Activated CD8-positive, alpha-beta memory T cell treated with anti-CD3 and anti-CD28 coated beads, Interleukin-2, amount 10 ng/mL, durations not matched to agents 7 days and 5 days (primary cell): ENCODE measurements around the gene CXADR. TPM values are rescaled to one million over a fixed set of nuclear protein-coding genes. Genes with fewer than 3 reads are reported as not detected.
"Not testable (repeated sequence)": the region's sequence is repeated elsewhere in the genome, so short reads cannot be mapped to it uniquely, and the experiment has no call there.

Source experiments
- ATAC-seq: fragments of 150-1000 bp; cut with Tn5 transposase; one replicate; pipeline ENCODE4 v1.10.0; 2021; ENCODE audit warnings: moderate library complexity
- CTCF ChIA-PET: fragments of 350-600 bp; sonication (Branson Sonifier 250); formaldehyde crosslinking; loops from one replicate; lab custom pipeline; 2021; ENCODE audit warnings: antibody characterized with exemption; lab: Charles Lee
- DNase-seq: peaks from one replicate; pipeline ENCODE4 v3.0.0-alpha.2; 2020
- H3K27ac Mint-ChIP-seq: one replicate; pipeline ENCODE4 v1.8.0; 2021; ENCODE audit warnings: mild to moderate bottlenecking, mixed read lengths
- H3K27me3 Mint-ChIP-seq: one replicate; pipeline ENCODE4 v1.8.0; 2021; ENCODE audit warnings: mixed read lengths
- H3K36me3 Mint-ChIP-seq: one replicate; pipeline ENCODE4 v1.8.0; 2021; ENCODE audit warnings: mild to moderate bottlenecking, mixed read lengths
- H3K4me1 Mint-ChIP-seq: one replicate; pipeline ENCODE4 v1.8.0; 2021; ENCODE audit warnings: mixed read lengths
- H3K4me3 Mint-ChIP-seq: one replicate; pipeline ENCODE4 v1.8.0; 2021; ENCODE audit warnings: mild to moderate bottlenecking, moderate library complexity, mixed read lengths
- H3K9me3 Mint-ChIP-seq: one replicate; pipeline ENCODE4 v1.8.0; 2022; ENCODE audit warnings: low read depth, mixed read lengths
- total RNA-seq, 2 experiments: library from RNA; stranded (reverse); gene quantifications; one replicate each; pipeline ENCODE4 v1.2.3, GENCODE V29; 2021

CXADR gene
- total RNA-seq, 2 experiments from 2014 or later, result 0.15 to 0.16 TPM

DNA sequence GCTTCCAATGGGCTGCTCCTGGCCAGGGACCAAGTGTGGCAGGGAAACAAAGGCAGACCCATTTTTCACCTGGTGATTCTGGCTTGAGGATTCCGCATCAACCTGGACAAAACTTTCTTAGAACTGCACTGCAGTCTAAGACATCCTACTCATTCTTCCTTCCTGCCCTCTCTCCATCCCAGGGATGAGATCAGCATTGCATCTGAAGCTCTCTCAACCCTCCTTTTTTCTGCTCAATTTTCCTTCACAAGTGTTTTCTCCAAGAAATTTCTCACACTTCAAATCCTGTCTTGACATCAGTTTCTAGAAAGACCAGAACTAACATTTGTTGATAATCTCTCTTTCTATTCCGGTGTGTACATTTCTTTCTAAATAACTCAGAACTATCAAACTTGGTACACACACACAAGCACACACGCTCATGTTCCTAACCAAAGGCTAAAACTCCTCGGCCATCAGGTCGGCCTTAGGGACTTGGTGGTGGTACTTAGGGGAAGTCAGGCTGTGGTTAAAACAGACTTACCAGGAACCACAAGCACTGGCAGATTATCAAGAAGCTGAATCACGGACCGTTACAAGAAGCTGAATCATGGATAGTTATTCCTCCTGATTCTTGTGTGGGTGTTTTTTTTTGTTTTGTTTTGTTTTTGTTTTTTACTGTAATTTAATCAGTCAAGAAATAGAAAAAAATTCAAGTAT lies 21.0 kb upstream of the CXADR start:
- CTCF ChIA-PET, result no interaction called here
- DNase-seq (peak; percentile 45), ATAC-seq (peak; percentile 35)
- Mint-ChIP-seq H3K4me1 (peaks cover 34% of the 10 kb centered on the region), H3K4me3 (no peak overlapping the region), H3K36me3 (peaks cover 2% of the 10 kb centered on the region), H3K27me3 (peaks cover 5% of the 10 kb centered on the region), H3K27ac (peak overlapping the region; percentile 72), H3K9me3 (no peaks in the 10 kb centered on the region)

DNA sequence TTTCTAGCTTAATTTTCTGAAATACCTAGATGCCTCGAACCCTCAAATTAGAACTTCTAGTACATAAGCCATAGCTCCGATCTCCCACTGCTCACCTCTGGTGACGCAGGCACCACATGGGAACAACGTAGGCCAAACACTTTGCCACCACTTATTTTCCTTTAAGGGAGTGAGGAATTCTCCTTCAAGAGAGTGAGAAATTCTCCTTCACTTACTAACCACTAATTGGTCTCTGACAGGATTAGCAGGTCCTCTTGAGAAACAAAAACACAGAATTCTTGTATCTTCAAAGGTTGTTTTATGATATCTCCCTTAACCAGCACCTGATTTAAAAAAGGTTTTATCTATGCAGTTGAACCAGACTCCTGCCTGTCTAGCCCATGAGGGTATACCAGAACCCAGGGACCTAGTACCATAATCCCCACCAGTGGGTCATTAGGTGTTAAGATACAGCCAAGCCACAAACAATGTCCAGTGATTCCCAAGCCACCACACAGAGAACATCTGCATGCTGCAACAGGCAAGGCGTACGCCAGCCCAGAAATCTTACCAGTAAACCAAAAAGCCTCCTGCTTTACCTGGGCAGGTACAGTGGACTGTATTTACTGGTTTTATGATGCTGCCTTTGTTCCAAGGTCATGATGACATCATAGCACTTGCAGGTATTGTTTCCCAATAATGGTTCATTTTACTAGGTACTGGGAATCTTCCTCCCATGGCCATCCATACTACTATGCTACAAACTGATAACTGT lies 20.3 kb upstream of the CXADR start:
- CTCF ChIA-PET, result no interaction called here
- Mint-ChIP-seq H3K27ac (no peak overlapping the region), H3K36me3 (peaks cover 2% of the 10 kb centered on the region), H3K4me1 (peaks cover 34% of the 10 kb centered on the region), H3K4me3 (no peak overlapping the region), H3K9me3 (no peaks in the 10 kb centered on the region), H3K27me3 (peaks cover 10% of the 10 kb centered on the region)
- ATAC-seq (no peak), DNase-seq (no peak)

DNA sequence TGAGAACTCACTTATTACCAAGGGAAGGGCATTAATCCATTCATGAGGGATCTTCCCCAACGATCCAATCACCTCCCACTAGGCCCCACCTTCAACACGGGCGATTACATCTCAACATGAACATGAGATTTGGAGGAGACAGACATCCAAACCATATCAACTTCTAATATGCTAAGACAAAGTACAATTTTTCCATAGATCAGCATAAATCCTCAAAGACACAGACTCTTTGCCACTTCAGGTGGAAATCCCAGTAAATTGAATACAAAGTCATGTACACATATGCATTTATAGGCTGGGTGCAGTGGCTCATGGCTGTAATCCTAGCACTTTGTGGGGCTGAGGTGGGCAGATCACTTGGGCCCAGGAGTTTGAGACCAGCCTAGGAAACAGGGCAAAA lies 18.8 kb upstream of the CXADR start:
- Mint-ChIP-seq H3K9me3 (no peaks in the 10 kb centered on the region), H3K4me1 (peaks cover 22% of the 10 kb centered on the region), H3K27me3 (peaks cover 14% of the 10 kb centered on the region), H3K27ac (no peak overlapping the region), H3K4me3 (no peak overlapping the region), H3K36me3 (peaks cover 2% of the 10 kb centered on the region)
- no peak for ATAC-seq
- CTCF ChIA-PET, result no interaction called here
- DNase-seq, result no peak

DNA sequence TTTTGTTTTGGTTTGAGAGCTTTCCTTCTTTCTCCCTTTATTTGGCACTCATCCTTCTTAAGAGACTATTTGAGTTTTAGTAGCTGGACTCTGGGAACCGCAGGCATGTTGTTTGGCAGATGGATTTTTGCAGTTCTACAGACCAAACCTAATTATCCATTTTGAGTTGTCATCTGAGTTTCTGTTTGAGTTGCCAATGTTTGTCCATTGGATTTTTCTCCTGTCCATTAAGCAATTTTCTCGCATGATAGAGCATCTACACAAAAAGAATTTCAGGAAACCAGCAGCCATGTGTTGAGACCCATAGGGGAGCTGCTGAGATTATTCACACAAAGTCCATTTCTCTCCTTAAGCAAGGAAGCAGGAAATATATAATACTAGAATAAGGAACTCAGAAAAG lies 17.2 kb upstream of the CXADR start:
- CTCF ChIA-PET, result no interaction called here
- no peak overlapping the region for H3K27ac Mint-ChIP-seq

DNA sequence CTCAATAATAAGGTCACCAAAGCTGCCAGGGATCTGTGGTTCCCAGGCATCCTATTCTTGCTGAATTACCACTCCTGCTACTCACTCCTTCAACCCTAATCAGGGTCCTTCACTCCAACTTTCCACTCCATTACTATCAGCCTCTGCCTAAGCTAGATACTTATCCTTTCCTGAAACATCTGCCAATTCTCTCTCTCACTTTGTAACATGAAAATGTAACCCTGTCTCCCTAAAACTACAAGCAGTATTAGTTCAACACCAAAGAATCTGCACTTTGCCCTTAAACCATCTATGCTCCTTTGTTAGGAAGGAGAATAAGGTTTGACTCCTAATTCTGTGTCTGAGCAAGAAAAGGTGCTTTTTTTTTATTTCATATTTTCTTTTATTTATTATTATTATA lies 15.5 kb upstream of the CXADR start:
- Mint-ChIP-seq H3K4me1 (peaks cover 5% of the 10 kb centered on the region), H3K4me3 (no peak overlapping the region), H3K27ac (no peak overlapping the region), H3K27me3 (peaks cover 27% of the 10 kb centered on the region), H3K36me3 (no peaks in the 10 kb centered on the region), H3K9me3 (no peaks in the 10 kb centered on the region)
- CTCF ChIA-PET, result no interaction called here
- DNase-seq (no peak), ATAC-seq (no peak)

More for the DNA sequence above, 17.2 kb upstream of the CXADR start:
- H3K27me3 Mint-ChIP-seq, result peaks cover 21% of the 10 kb centered on the region
- H3K4me1 Mint-ChIP-seq, result peaks cover 14% of the 10 kb centered on the region
- H3K36me3 Mint-ChIP-seq, result peaks cover 2% of the 10 kb centered on the region
- H3K4me3 Mint-ChIP-seq, result no peak overlapping the region
- no peaks in the 10 kb centered on the region for H3K9me3 Mint-ChIP-seq
- ATAC-seq (no peak), DNase-seq (no peak)

DNA sequence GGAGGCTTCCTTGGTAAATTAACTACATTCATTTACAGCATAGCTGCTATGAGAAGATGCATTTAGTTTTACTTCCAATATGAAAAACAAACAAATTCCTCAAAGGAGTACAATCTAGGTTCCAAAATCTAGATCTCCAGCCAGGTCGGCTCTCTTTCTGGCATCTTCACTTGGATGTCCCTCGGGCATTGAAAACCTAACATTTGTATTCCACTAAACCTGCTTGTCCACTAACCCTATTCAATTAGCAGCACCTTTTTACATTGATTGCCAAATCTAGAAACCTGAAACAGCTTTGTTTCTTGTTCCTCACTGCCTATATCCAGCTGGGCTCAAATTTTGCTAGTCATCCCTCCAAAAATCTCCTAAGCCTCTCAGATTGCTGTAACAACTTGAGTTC lies 14.3 kb upstream of the CXADR start:
- no peak overlapping the region for H3K4me3 Mint-ChIP-seq
- H3K36me3 Mint-ChIP-seq, result no peaks in the 10 kb centered on the region
- no peak for DNase-seq
- H3K4me1 Mint-ChIP-seq, result no peaks in the 10 kb centered on the region
- H3K27ac Mint-ChIP-seq, result no peak overlapping the region
- no peaks in the 10 kb centered on the region for H3K9me3 Mint-ChIP-seq
- CTCF ChIA-PET, result interaction anchor here (1.4 kb wide), 1 partner anchor 14 kb away, joined by 4 read pairs; the partner anchor contains the start of gene CXADR
- peaks cover 27% of the 10 kb centered on the region for H3K27me3 Mint-ChIP-seq
- ATAC-seq, result no peak

DNA sequence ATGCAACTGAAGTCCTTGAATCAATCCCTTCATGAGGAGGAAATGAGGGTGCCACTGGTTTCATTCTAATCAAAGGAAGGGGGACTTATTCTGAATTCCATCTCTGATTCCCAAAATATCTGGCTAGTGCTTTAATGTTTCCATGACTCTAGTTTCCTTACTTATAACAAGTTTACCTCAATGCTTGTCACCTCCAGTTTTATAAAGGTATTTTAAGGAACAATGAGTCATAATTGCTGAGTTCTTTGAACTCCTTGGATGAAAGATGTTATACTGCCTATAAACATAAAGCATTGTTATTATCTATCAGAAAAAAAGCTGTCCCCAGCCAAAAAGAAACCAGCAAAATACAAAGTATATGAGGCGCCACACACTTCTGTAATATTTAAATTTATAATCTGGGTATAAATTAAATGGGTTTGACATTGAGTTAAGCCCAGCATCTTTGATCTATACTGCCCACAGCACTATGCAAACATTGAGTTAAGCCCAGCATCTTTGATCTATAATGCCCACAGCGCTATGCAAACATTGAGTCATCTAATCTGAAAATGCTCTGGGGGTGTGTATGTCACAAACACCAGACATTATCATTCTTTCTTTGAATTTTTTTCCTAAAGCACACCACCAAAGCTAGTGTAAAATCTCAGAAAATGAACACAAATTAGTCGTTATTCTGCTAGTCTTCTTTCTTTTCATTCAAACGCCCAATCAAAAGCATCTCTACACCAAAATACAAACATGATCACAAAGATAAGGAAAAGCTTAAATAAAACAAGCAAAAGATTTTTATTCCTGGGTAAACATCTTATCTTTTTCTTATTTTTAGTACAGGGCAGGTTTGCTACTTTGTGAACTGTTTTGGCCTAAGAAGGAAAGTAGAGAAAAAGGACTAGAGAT lies 11.5 kb upstream of the CXADR start:
- H3K4me3 Mint-ChIP-seq, result no peak overlapping the region
- H3K27me3 Mint-ChIP-seq, result peaks cover 25% of the 10 kb centered on the region
- no peaks in the 10 kb centered on the region for H3K9me3 Mint-ChIP-seq
- H3K4me1 Mint-ChIP-seq, result no peaks in the 10 kb centered on the region
- CTCF ChIA-PET, result no interaction called here
- ATAC-seq, result no peak
- no peak overlapping the region for H3K27ac Mint-ChIP-seq
- no peaks in the 10 kb centered on the region for H3K36me3 Mint-ChIP-seq
- DNase-seq, result no peak

DNA sequence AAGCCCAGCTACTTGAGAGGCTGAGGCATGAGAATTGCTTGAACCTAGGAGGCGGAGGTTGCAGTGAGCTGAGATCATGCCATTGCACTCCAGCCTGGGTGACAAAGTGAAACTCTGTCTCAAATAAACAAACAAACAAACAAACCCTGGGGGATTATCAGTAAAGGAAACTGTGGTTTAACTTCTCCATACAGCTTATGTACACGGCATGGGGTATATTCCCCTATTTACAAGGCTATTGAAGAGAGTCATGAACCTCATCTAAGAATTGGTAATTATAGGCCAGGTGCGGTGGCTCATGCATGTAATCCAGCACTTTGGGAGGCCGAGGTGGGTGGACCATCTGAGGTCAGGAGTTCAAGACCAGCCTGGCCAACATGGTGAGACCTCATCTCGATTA lies 9.9 kb upstream of the CXADR start:
- DNase-seq, H3K4me3 Mint-ChIP-seq, ATAC-seq, H3K9me3 Mint-ChIP-seq, H3K36me3 Mint-ChIP-seq, H3K27ac Mint-ChIP-seq, H3K4me1 Mint-ChIP-seq: not testable (repeated sequence)
- peaks cover 17% of the 10 kb centered on the region for H3K27me3 Mint-ChIP-seq
- CTCF ChIA-PET, result interaction anchor here (1.4 kb wide), 1 partner anchor 114 kb away, joined by 3 read pairs; no protein-coding TSS in a partner anchor

DNA sequence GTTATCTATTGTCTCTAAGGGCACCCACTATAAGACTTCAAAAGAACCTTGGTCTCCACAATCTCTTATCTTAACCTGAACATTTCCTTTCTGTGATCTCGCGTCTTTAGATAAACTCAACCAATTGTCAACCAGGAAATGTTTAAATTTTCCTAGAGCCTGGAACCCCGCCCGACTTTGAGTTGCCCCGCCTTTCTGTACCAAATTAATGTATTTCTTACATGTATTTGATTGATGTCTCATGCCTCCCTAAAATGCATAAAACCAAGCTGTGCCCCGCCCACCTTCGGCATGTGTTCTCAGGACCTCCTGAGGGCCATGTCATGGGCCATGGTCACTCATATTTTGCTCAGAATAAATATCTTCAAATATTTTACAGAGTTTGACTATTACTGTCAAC lies 5.9 kb upstream of the CXADR start:
- DNase-seq (no peak), ATAC-seq (no peak)
- Mint-ChIP-seq H3K27me3 (peaks cover 6% of the 10 kb centered on the region), H3K36me3 (no peaks in the 10 kb centered on the region), H3K4me3 (no peak overlapping the region), H3K4me1 (peaks cover 2% of the 10 kb centered on the region), H3K27ac (no peak overlapping the region), H3K9me3 (no peaks in the 10 kb centered on the region)
- CTCF ChIA-PET, result no interaction called here

DNA sequence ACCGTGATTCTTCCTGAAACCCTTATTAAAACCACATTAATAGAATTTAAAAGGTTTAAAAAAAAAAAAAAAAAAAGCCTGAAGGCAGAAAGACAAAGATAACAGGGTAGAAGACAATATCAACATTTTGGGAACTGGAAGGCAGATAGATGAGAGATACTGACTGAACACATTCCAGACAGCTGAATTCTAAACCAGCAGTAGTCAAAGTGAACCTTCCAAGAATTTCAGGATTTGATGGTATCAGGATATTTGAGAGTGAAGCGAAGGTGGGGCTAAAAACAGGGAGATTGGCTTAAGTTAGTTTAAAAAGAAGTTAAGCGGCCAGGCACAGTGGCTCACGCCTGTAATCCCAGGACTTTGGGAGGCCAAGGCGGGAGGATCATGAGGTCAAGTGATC lies 5.3 kb upstream of the CXADR start:
- Mint-ChIP-seq H3K27me3 (peaks cover 10% of the 10 kb centered on the region), H3K27ac (no peak overlapping the region), H3K4me1 (peaks cover 6% of the 10 kb centered on the region), H3K4me3 (no peak overlapping the region), H3K9me3 (no peaks in the 10 kb centered on the region), H3K36me3 (no peaks in the 10 kb centered on the region)
- CTCF ChIA-PET, result no interaction called here
- ATAC-seq (no peak), DNase-seq (no peak)

DNA sequence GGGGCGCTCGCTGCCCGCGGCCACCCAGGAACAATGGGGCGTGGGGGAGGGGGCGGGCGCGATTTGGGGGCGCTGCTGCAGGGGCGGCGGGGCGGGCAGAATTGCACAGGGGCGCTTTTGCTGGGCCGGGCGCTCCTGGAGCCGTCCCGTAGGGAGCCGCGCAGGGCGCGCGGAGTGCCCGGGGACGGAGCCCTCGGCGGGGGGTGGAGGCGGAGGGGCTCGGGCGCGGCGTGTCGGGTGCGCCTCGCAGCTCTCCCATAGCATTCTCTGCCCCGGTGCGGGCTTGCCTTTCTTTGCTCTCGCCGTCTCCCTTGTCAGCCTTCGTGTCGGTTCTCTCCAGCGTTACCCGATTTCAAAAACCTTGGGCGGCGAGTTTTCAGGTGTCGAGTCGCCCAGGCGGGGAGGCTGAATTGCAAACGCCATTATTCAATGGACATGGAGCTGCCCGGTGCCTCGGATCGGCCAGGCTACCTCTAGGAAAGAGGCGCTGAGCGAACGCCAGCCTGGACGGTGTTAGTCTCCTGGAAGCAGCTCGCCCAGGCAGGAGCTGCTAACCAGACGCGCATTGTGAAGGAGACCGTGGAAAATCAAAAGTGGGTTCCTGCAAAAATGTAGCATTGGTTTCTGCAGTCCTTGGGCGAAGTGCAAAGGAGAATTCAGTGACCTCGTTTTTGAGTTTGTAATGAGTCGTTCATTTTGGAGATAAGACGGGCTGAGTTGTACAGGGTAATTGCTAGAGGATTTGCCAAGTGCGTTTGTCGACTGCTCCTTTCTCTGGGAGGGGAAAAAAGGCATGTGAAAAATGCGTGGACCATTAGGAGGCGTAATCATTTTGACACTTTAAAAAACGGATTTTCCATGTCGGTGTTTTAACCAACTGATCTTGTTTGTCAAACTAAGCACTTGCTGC lies 626 bp downstream of the CXADR start:
- Mint-ChIP-seq H3K27me3 (peaks cover 34% of the 10 kb centered on the region), H3K9me3 (no peaks in the 10 kb centered on the region), H3K4me3 (peak overlapping the region; percentile 71), H3K4me1 (peaks cover 18% of the 10 kb centered on the region), H3K27ac (no peak overlapping the region), H3K36me3 (peaks cover 2% of the 10 kb centered on the region)
- ATAC-seq (peak; percentile 35), DNase-seq (peak; percentile 41)
- CTCF ChIA-PET, result interaction anchor here (1.3 to 1.6 kb wide), 2 partner anchors 15 to 101 kb away, joined by 3 to 4 read pairs; no protein-coding TSS in a partner anchor

DNA sequence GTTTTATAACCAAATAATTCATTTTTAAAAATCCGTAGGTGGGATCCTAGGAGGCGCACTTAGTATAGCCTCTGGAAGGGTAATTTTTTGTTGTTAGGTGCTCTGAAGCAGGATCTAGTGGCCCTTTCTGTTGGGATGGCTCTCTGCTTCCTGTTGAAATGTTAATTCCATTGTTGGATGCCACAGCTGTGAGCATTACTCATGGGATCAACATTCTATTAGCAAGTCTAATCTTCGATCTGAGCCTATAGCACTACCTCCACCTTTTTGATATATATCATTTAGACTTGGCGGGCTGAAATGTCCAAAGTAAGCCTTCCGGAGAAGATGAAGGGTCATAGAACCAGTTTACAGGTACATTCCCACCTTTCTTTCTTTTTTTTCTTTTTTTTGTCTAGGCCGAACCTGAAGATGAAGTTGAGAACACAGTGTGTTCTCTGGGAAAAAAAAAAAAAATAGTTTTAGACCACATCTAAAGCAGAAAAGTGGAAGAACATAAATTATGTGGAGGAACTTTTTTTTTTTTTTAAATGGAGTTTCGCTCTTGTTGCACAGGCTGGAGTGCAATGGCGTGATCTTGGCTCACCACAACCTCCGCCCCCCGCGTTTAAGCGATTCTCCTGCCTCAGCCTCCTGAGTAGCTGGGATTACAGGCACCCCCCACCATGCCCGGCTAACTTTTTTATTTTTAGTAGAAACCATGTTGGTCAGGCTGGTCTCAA lies 1.4 kb downstream of the CXADR start:
- Mint-ChIP-seq H3K4me3 (peak overlapping the region; percentile 71), H3K4me1 (peaks cover 18% of the 10 kb centered on the region), H3K36me3 (peaks cover 2% of the 10 kb centered on the region), H3K27me3 (peaks cover 34% of the 10 kb centered on the region), H3K27ac (no peak overlapping the region), H3K9me3 (no peaks in the 10 kb centered on the region)
- CTCF ChIA-PET, result no interaction called here
- DNase-seq (no peak), ATAC-seq (no peak)
